HepG2 (cell line): Measurements from ENCODE around the gene NOP58. TPM values are rescaled to one million over a fixed set of nuclear protein-coding genes. Genes with fewer than 3 reads are reported as not detected.

Source experiments
- ATAC-seq: fragments of 200-7000 bp; cut with Tn5 transposase; 3 replicates; pipeline ENCODE4 v1.9.1; 2020; ENCODE audit warnings: mild to moderate bottlenecking, moderate library complexity
- BruUV-seq: library from RNA; stranded (reverse); fragments of 400-500 nt; replicated peaks from 2 replicates; lab custom pipeline; 2021; lab: Mats Ljungman, UMichigan
- CTCF ChIA-PET: fragments of 300-600 bp; formaldehyde crosslinking; extraction: SDS; loops from one replicate; lab custom pipeline; 2021; ENCODE audit warnings: low total read pairs, inconsistent platforms, low intra/inter-chr PET ratio; lab: Yijun Ruan, JAX
- POLR2A ChIA-PET: fragments of 350-600 bp; sonication (Branson Sonifier 250); formaldehyde crosslinking; loops from one replicate; lab custom pipeline; 2020; ENCODE audit warnings: antibody characterized with exemption, inconsistent platforms; lab: Yijun Ruan, JAX
- DNase-seq: peaks from one replicate; pipeline ENCODE4 v3.0.0-alpha.2; 2015; ENCODE audit warnings: low spot score
- FAIRE-seq: peaks from 3 replicates; lab custom pipeline; 2011; peaks lifted over from hg19 to GRCh38; lab: Jason Lieb, UNC
- H2AFZ ChIP-seq: one replicate; pipeline ENCODE4 v1.6.1; 2011; ENCODE audit warnings: low read length, inconsistent platforms
- H3K27ac ChIP-seq: fragments of 300-600 bp; 3 replicates; pipeline ENCODE4 v1.8.0; 2011; ENCODE audit warnings: mixed run types, mild to moderate bottlenecking, mixed read lengths, low read length, inconsistent platforms; ENCODE audit not compliant: insufficient read depth; ENCODE audit errors: extremely low read length
- H3K27me3 ChIP-seq, 2 experiments: fragments of 200-600 bp in 1 of 2; 2 replicates in 1 of 2; 3 replicates in 1 of 2; pipeline versions ENCODE4 v1.6.0 to v1.8.0; 2011; ENCODE audit warnings: low read length in 2 of 2, mild to moderate bottlenecking in 2 of 2, moderate library complexity in 2 of 2, inconsistent platforms in 1 of 2; ENCODE audit not compliant: insufficient read depth in 2 of 2, control insufficient read depth in 1 of 2
- H3K36me3 ChIP-seq, 2 experiments: fragments of 200-600 bp in 1 of 2; replicated peaks in 1 of 2; 2 replicates in 1 of 2; 3 replicates in 1 of 2; pipeline versions ENCODE4 v1.5.1 to v1.8.0; 2011; ENCODE audit warnings: low read length in 2 of 2, inconsistent platforms in 1 of 2; ENCODE audit not compliant: insufficient read depth in 2 of 2, control insufficient read depth in 1 of 2
- H3K4me1 ChIP-seq: 2 replicates; pipeline ENCODE4 v1.5.1; 2012; ENCODE audit warnings: low read length, inconsistent platforms; ENCODE audit not compliant: insufficient read depth
- H3K4me2 ChIP-seq: 2 replicates; pipeline ENCODE4 v1.6.0; 2011; ENCODE audit warnings: low read depth, low read length, inconsistent platforms
- H3K4me3 ChIP-seq, 3 experiments: fragments of 200-600 bp in 1 of 3; sonication (generic), shearing (Covaris generic) in 1 of 3; replicated peaks in 1 of 3; 2 replicates each; pipeline ENCODE4 v1.5.1; 2011 to 2016; ENCODE audit warnings: low read length in 3 of 3, inconsistent platforms in 2 of 3, low read depth in 2 of 3, mild to moderate bottlenecking in 2 of 3, control low read depth in 1 of 3, mixed read lengths in 1 of 3; ENCODE audit not compliant: insufficient read depth in 1 of 3
- H3K79me2 ChIP-seq: one replicate; pipeline ENCODE4 v1.6.1; 2011; ENCODE audit warnings: low read length, inconsistent platforms; ENCODE audit not compliant: insufficient read depth
- H3K9ac ChIP-seq: 2 replicates; pipeline ENCODE4 v1.6.0; 2011; ENCODE audit warnings: mild to moderate bottlenecking, low read depth, low read length, inconsistent platforms; ENCODE audit not compliant: insufficient read depth
- H3K9me3 ChIP-seq: 2 replicates; pipeline ENCODE4 v1.5.1; 2012; ENCODE audit warnings: mild to moderate bottlenecking, low read length
- H4K20me1 ChIP-seq: 2 replicates; pipeline ENCODE4 v1.6.0; 2011; ENCODE audit warnings: inconsistent platforms, mild to moderate bottlenecking, low read length, moderate library complexity; ENCODE audit not compliant: insufficient read depth
- FOXJ3 ChIP-seq: sonication (generic); formaldehyde crosslinking; IDR thresholded peaks from 2 replicates; pipeline ENCODE4 v1.4.0; 2020; ENCODE audit warnings: missing genetic modification reagents, mild to moderate bottlenecking, borderline replicate concordance
- KLF12 ChIP-seq: sonication (generic); formaldehyde crosslinking; IDR thresholded peaks from 2 replicates; pipeline ENCODE4 v1.4.0; 2020; ENCODE audit warnings: missing genetic modification reagents, borderline replicate concordance
- POLR2AphosphoS2 ChIP-seq: IDR thresholded peaks from 2 replicates; pipeline ENCODE4 v1.6.1; 2011; ENCODE audit warnings: low read depth, low read length, improper control_type of control experiment
- RBFOX2 ChIP-seq: fragments of 200-400 bp; formaldehyde crosslinking; IDR thresholded peaks from 2 replicates; pipeline ENCODE4 v1.6.1; 2017; ENCODE audit warnings: low read depth, mild to moderate bottlenecking, low read length
- RBM22 ChIP-seq: fragments of 200-400 bp; formaldehyde crosslinking; optimal IDR thresholded peaks from 2 replicates; pipeline ENCODE3; 2017; ENCODE audit warnings: mild to moderate bottlenecking, low read length, moderate library complexity
- ZBED4 ChIP-seq: sonication (generic); formaldehyde crosslinking; IDR thresholded peaks from 2 replicates; pipeline ENCODE4 v1.4.0; 2020; ENCODE audit warnings: missing genetic modification reagents, borderline replicate concordance
- ZBTB10 ChIP-seq: sonication (generic); formaldehyde crosslinking; IDR thresholded peaks from 2 replicates; pipeline ENCODE4 v1.4.0; 2020; ENCODE audit warnings: missing genetic modification reagents, borderline replicate concordance
- ZC3H13 ChIP-seq: sonication (generic); formaldehyde crosslinking; IDR thresholded peaks from 2 replicates; pipeline ENCODE4 v1.8.1; 2023; ENCODE audit warnings: mild to moderate bottlenecking, missing genetic modification reagents, moderate library complexity
- ZNF234 ChIP-seq: sonication (generic); formaldehyde crosslinking; conservative IDR thresholded peaks from 2 replicates; pipeline ENCODE4 v1.5.1; 2020; ENCODE audit warnings: mild to moderate bottlenecking, missing genetic modification reagents
- ZNF530 ChIP-seq: sonication (generic); formaldehyde crosslinking; IDR thresholded peaks from 2 replicates; pipeline ENCODE4 v1.5.0; 2020; ENCODE audit warnings: low read depth, mild to moderate bottlenecking, missing genetic modification reagents
- ZNF737 ChIP-seq: sonication (generic); formaldehyde crosslinking; IDR thresholded peaks from 2 replicates; pipeline ENCODE4 v1.5.0; 2020; ENCODE audit warnings: missing genetic modification reagents, mild to moderate bottlenecking, borderline replicate concordance
- WGBS: methylation state at CpG from one replicate; pipeline ENCODE4 v1.1.6; 2017; ENCODE audit warnings: low lambda C conversion rate; 5-methylcytosine and 5-hydroxymethylcytosine counted together
- in situ Hi-C: cut with HindIII; loops from 2 replicates; pipeline ENCODE4 v1.10.0; 2017; ENCODE audit warnings: low pct_unique_long_range_greater_than_20kb; ENCODE audit not compliant: extremely low pct_ligation_motif_present
- intact Hi-C: fragments of 100-400 bp; cut with micrococcal nuclease; formaldehyde crosslinking; loops from one replicate; pipeline ENCODE4 v1.10.0; 2022; ENCODE audit not compliant: unreplicated experiment
- polyA plus RNA-seq, 8 experiments: library from polyadenylated mRNA; depleted of rRNA in 3 of 8; stranded (reverse) in 7 of 8; unstranded in 1 of 8; fragments of >200 nt; fragmentation: Illumina TruSeq in 4 of 8; extraction: Trizol in 4 of 8; gene quantifications; 2 replicates each; pipeline versions ENCODE4 v1.2.1 to v1.2.3, GENCODE V29; 2011 to 2016; ENCODE audit warnings: low read depth in 4 of 8, missing spikeins in 1 of 8, mixed read lengths in 1 of 8; ENCODE audit not compliant: insufficient read depth in 1 of 8
- total RNA-seq, 5 experiments: library from RNA; depleted of rRNA; stranded (reverse); fragments of >200 nt; fragmentation: Illumina TruSeq; extraction: Trizol; gene quantifications; 2 replicates each; pipeline ENCODE4 v1.2.3, GENCODE V29; 2016; ENCODE audit warnings: low read depth in 1 of 5

NOP58 gene
- total and polyA plus RNA-seq, 2 of the 13 experiments (the other 11 are each of a cell fraction or from before 2014, with no cell fraction given) = 74.9 to 203 TPM

- no peaks in the 10 kb centered on the region for H3K27me3 ChIP-seq
- no peak for ATAC-seq
These were observed 21.0 kb downstream of the NOP58 start for GRCh38 chr2:202286595-202286994.

GRCh38 chr2:202289394-202290204 lies 24.0 kb downstream of the NOP58 start:
- Histone ChIP-seq H3K79me2 (peaks cover 13% of the 10 kb centered on the region), H3K9me3 (no peaks in the 10 kb centered on the region), H3K4me1 (no peaks in the 10 kb centered on the region), H3K9ac (no peak overlapping the region), H2AFZ (no peak overlapping the region), H4K20me1 (0 out of 2 replicates have a peak, but pooled peaks cover 2% of the 10 kb centered on the region), H3K27me3 (no peaks in the 10 kb centered on the region), H3K36me3 (peaks cover 31 to 92% of the 10 kb centered on the region in 2 experiments), H3K27ac (no peak overlapping the region), H3K4me2 (no peak overlapping the region), H3K4me3 (no peak overlapping the region)
- 94% methylated on average over 9 of the region's 9 CpGs for WGBS
- in situ Hi-C loops (no loop called here), intact Hi-C loops (no loop called here)
- ATAC-seq (no peak), FAIRE-seq (no peak), DNase-seq (no peak)
- no TSS peak for BruUV-seq
- POLR2A ChIA-PET = no interaction called here
- CTCF ChIA-PET = no interaction called here
- TF ChIP-seq ZNF737 (no peak), KLF12 (CRISPR knock-in tag) (no peak), RBFOX2 (no peak), ZBTB10 (no peak), POLR2AphosphoS2 (peak; percentile 40), ZNF530 (no peak), ZC3H13 (no peak), FOXJ3 (CRISPR knock-in tag) (no peak), ZBED4 (CRISPR knock-in tag) (no peak)

More at GRCh38 chr2:202286595-202286994, 21.0 kb downstream of the NOP58 start:
- intact Hi-C loops (no loop called here), in situ Hi-C loops (no loop called here)
- H3K9me3 ChIP-seq = no peaks in the 10 kb centered on the region
- no peak for FAIRE-seq
- CTCF ChIA-PET = no interaction called here
- peaks cover 41 to 94% of the 10 kb centered on the region in 2 experiments for H3K36me3 ChIP-seq
- peaks cover 30% of the 10 kb centered on the region for H3K79me2 ChIP-seq
- H2AFZ ChIP-seq = no peak overlapping the region
- TF ChIP-seq RBM22 (peak; percentile 89), ZNF234 (CRISPR knock-in tag) (no peak), POLR2AphosphoS2 (peak; percentile 69)
- POLR2A ChIA-PET = interaction anchor here (1.0 kb wide), 1 partner anchor 11 kb away, joined by 3 read pairs; no protein-coding TSS in a partner anchor
- peaks cover 2% of the 10 kb centered on the region; the same call in 1 of the 2 replicates for H4K20me1 ChIP-seq
- TSS peak; percentile 40 for BruUV-seq
- no peak for DNase-seq
- H3K4me2 ChIP-seq = no peak overlapping the region
- no peak overlapping the region for H3K27ac ChIP-seq
- no peak overlapping the region for H3K9ac ChIP-seq
- no peak overlapping the region for H3K4me3 ChIP-seq
- H3K4me1 ChIP-seq = peaks cover under 1% of the 10 kb centered on the region; the same call in 1 of the 2 replicates
